HCT116 (cell line): Measurements from ENCODE around the gene PCID2. TPM values are rescaled to one million over a fixed set of nuclear protein-coding genes. Genes with fewer than 3 reads are reported as not detected.
"Not testable (repeated sequence)": the region's sequence is repeated elsewhere in the genome, so short reads cannot be mapped to it uniquely, and the experiment has no call there.

ENCODE experiments used
- ATAC-seq: fragments of 200-7000 bp; cut with Tn5 transposase; 2 replicates; pipeline ENCODE4 v1.9.1; 2020; ENCODE audit warnings: mild to moderate bottlenecking, moderate library complexity
- Bru-seq: library from RNA; stranded (reverse); fragments of 400-500 nt; gene quantifications from one replicate; lab custom pipeline; 2021; lab: Mats Ljungman, UMichigan
- BruChase-seq, 2 experiments: library from RNA; stranded (reverse); fragments of 400-500 nt; gene quantifications; one replicate each; lab custom pipeline; 2021; lab: Mats Ljungman, UMichigan
- BruUV-seq: library from RNA; stranded (reverse); fragments of 400-500 nt; replicated peaks from 2 replicates; lab custom pipeline; 2021; lab: Mats Ljungman, UMichigan
- CTCF ChIA-PET: fragments of 300-600 bp; sonication (Branson Sonifier 250); formaldehyde crosslinking; loops from one replicate; lab custom pipeline; 2021; ENCODE audit warnings: antibody characterized with exemption; lab: Charles Lee
- POLR2A ChIA-PET: fragments of 300-600, 350-600 bp; sonication (Branson Sonifier 250); formaldehyde crosslinking; loops from one replicate; lab custom pipeline; 2021; ENCODE audit warnings: antibody characterized with exemption; lab: Charles Lee
- RAD21 ChIA-PET, 2 experiments: fragments of 300-600 bp; sonication (Branson Sonifier 250); formaldehyde crosslinking; loops; one replicate each; lab custom pipeline; 2023; ENCODE audit warnings: low total read pairs in 2 of 2; ENCODE audit not compliant: uncharacterized antibody in 2 of 2, unreplicated experiment in 2 of 2, low non-redundant PET in 1 of 2; lab: Charles Lee
- DNase-seq: peaks from one replicate; pipeline ENCODE4 v3.0.0-alpha.2; 2010; ENCODE audit warnings: low read depth, low spot score
- H2AFZ ChIP-seq: fragments of 200-600 bp; shearing (Covaris generic), sonication (generic); 2 replicates; pipeline ENCODE4 v1.6.1; 2017; ENCODE audit warnings: low read depth, mixed run types, mixed read lengths, antibody characterized with exemption, low read length; ENCODE audit not compliant: poor library complexity, severe bottlenecking
- H3K27ac ChIP-seq: 2 replicates; pipeline ENCODE4 v1.5.1; 2012; ENCODE audit warnings: low read depth, low read length
- H3K27me3 ChIP-seq: fragments of 200-600 bp; sonication (generic); 2 replicates; pipeline ENCODE4 v1.6.1; 2016; ENCODE audit warnings: mixed run types, low read length, mixed read lengths; ENCODE audit not compliant: insufficient read depth
- H3K36me3 ChIP-seq, 2 experiments: fragments of 200-500 bp in 1 of 2; fragments of 200-600 bp in 1 of 2; sonication (Bioruptor generic) in 1 of 2; sonication (generic) in 1 of 2; 2 replicates each; pipeline versions ENCODE4 v1.5.1 to v1.6.1; 2014 to 2016; ENCODE audit warnings: low read length in 2 of 2, inconsistent platforms in 1 of 2, mixed read lengths in 1 of 2, mixed run types in 1 of 2; ENCODE audit not compliant: insufficient read depth in 2 of 2, control insufficient read depth in 1 of 2
- H3K4me1 ChIP-seq, 2 experiments: fragments of 200-600 bp in 1 of 2; sonication (generic) in 1 of 2; 2 replicates each; pipeline versions ENCODE4 v1.5.1 to v1.6.1; 2012 to 2017; ENCODE audit warnings: low read length in 2 of 2, inconsistent platforms in 1 of 2, mild to moderate bottlenecking in 1 of 2, mixed read lengths in 1 of 2, mixed run types in 1 of 2, moderate library complexity in 1 of 2; ENCODE audit not compliant: insufficient read depth in 2 of 2, control insufficient read depth in 1 of 2
- H3K4me2 ChIP-seq: fragments of 200-600 bp; sonication (generic); 2 replicates; pipeline ENCODE4 v1.6.1; 2017; ENCODE audit warnings: mixed run types, low read length, mixed read lengths
- H3K4me3 ChIP-seq, 2 experiments: fragments of 200-600 bp in 1 of 2; sonication (generic) in 1 of 2; replicated peaks in 1 of 2; 2 replicates each; pipeline ENCODE4 v1.5.1; 2011 to 2016; ENCODE audit warnings: low read length in 2 of 2, control low read depth in 1 of 2, low read depth in 1 of 2, mild to moderate bottlenecking in 1 of 2, mixed read lengths in 1 of 2, mixed run types in 1 of 2
- H3K79me2 ChIP-seq: fragments of 200-600 bp; sonication (generic); 2 replicates; pipeline ENCODE4 v1.6.1; 2017; ENCODE audit warnings: mild to moderate bottlenecking, mixed run types, low read length, moderate library complexity, mixed read lengths; ENCODE audit not compliant: insufficient read depth
- H3K9ac ChIP-seq: fragments of 200-600 bp; sonication (generic); 2 replicates; pipeline ENCODE4 v1.6.1; 2016; ENCODE audit warnings: low read length, mixed read lengths
- H3K9me2 ChIP-seq: fragments of 200-600 bp; sonication (generic), shearing (Covaris generic); 2 replicates; pipeline ENCODE4 v1.6.1; 2017; ENCODE audit warnings: mixed run types, mild to moderate bottlenecking, moderate library complexity; ENCODE audit not compliant: insufficient read depth
- H3K9me3 ChIP-seq, 2 experiments: fragments of 200-500 bp in 1 of 2; fragments of 200-600 bp in 1 of 2; sonication (Bioruptor generic) in 1 of 2; sonication (generic) in 1 of 2; 2 replicates each; pipeline ENCODE4 v1.6.1; 2014 to 2017; ENCODE audit warnings: low read length in 2 of 2, mixed read lengths in 2 of 2, inconsistent platforms in 1 of 2, low read depth in 1 of 2, mild to moderate bottlenecking in 1 of 2, mixed run types in 1 of 2, moderate library complexity in 1 of 2; ENCODE audit not compliant: control insufficient read depth in 1 of 2, insufficient read depth in 1 of 2
- H4K20me1 ChIP-seq: fragments of 200-600 bp; sonication (generic), shearing (Covaris generic); 2 replicates; pipeline ENCODE4 v1.6.1; 2017; ENCODE audit warnings: mixed run types, mild to moderate bottlenecking, moderate library complexity; ENCODE audit not compliant: insufficient read depth
- CTCF ChIP-seq, 3 experiments: fragments of 200-600 bp in 1 of 3; sonication (generic) in 1 of 3; IDR thresholded peaks in 2 of 3; conservative IDR thresholded peaks in 1 of 3; 2 replicates each; pipeline ENCODE4 v1.5.1; 2012 to 2017; ENCODE audit warnings: low read depth in 2 of 3, low read length in 2 of 3, antibody characterized with exemption in 1 of 3, borderline replicate concordance in 1 of 3, control low read depth in 1 of 3, mild to moderate bottlenecking in 1 of 3, mixed read lengths in 1 of 3, mixed run types in 1 of 3, moderate library complexity in 1 of 3; ENCODE audit not compliant: insufficient read depth in 1 of 3
- ELF1 ChIP-seq: IDR thresholded peaks from 2 replicates; pipeline ENCODE4 v1.6.1; 2012; ENCODE audit warnings: low read depth, borderline replicate concordance
- EZH2 ChIP-seq: fragments of 200-600 bp; sonication (generic); IDR thresholded peaks from 2 replicates; pipeline ENCODE4 v1.6.1; 2017; ENCODE audit warnings: antibody characterized with exemption, mixed run types
- POLR2A ChIP-seq: IDR thresholded peaks from 2 replicates; pipeline ENCODE4 v1.7.0; 2011; ENCODE audit warnings: borderline replicate concordance; ENCODE audit not compliant: insufficient read depth, insufficient read length; ENCODE audit errors: extremely low read depth
- POLR2AphosphoS5 ChIP-seq: IDR thresholded peaks from 2 replicates; pipeline ENCODE4 v1.6.1; 2011; ENCODE audit warnings: mild to moderate bottlenecking, low read depth, low read length, moderate library complexity
- TCF7L2 ChIP-seq: IDR thresholded peaks from 2 replicates; pipeline ENCODE4 v1.7.0; 2011; ENCODE audit warnings: borderline replicate concordance, inconsistent platforms; ENCODE audit not compliant: insufficient read depth, insufficient read length; ENCODE audit errors: extremely low read depth
- YY1 ChIP-seq: IDR thresholded peaks from 2 replicates; pipeline ENCODE4 v1.6.1; 2011; ENCODE audit warnings: low read length, low read depth, moderate library complexity, mild to moderate bottlenecking; ENCODE audit not compliant: insufficient replicate concordance; ENCODE audit errors: extremely low read depth
- ZBTB33 ChIP-seq: IDR thresholded peaks from 2 replicates; pipeline ENCODE4 v1.6.1; 2011; ENCODE audit warnings: mild to moderate bottlenecking, low read length, moderate library complexity; ENCODE audit not compliant: insufficient replicate concordance; ENCODE audit errors: extremely low read depth
- ZFX ChIP-seq: fragments of 450-650 bp; IDR thresholded peaks from 2 replicates; pipeline ENCODE4 v1.6.1; 2017
- intact Hi-C: fragments of 100-400 bp; cut with micrococcal nuclease; formaldehyde crosslinking; loops from 2 replicates; pipeline ENCODE4 v1.10.0; 2022
- long read RNA-seq: library from polyadenylated mRNA; unstranded; transcript quantifications from one replicate; pipeline ENCODE4 v2.0.0, GENCODE V29; 2021; ENCODE audit not compliant: unreplicated experiment
- polyA plus RNA-seq: library from polyadenylated mRNA; unstranded; fragments of >200 nt; gene quantifications from 2 replicates; pipeline ENCODE4 v1.2.1, GENCODE V29; 2012; ENCODE audit warnings: missing spikeins
- total RNA-seq: library from RNA; stranded (reverse); gene quantifications from one replicate; pipeline ENCODE4 v1.2.1, GENCODE V29; 2021; ENCODE audit not compliant: unreplicated experiment

The PCID2 gene
- 73.3 TPM for total RNA-seq
- 51.0 and 56.6 TPM in 2 replicates for polyA plus RNA-seq
- percentile 93 among the genes with signal in this experiment for Bru-seq, nascent RNA
- BruChase-seq, experiment 1, labeled RNA remaining after a 6-hour chase = percentile 94 among the genes with signal in this experiment
- percentile 96 among the genes with signal in this experiment for BruChase-seq, experiment 2, labeled RNA remaining after a 2-hour chase
- long read RNA-seq, transcript PCID2-205 (15 exons, 1,654 nt) = minor isoform, 21 of 147 reads
- long read RNA-seq, transcript PCID2-202 (14 exons, 1,898 nt) = major isoform, 61 of 147 reads
- long read RNA-seq, transcript PCID2-206 (15 exons, 1,671 nt) = minor isoform, 25 of 147 reads
- long read RNA-seq, partial matches to known transcripts = 9 of 147 reads
- long read RNA-seq, other reads (novel, unspliced or antisense) = 28 of 147 reads

- H3K4me1 ChIP-seq = peaks cover 14 to 23% of the 10 kb centered on the region in 2 experiments
- ChIA-PET POLR2A (interaction anchor here (0.7 to 1.4 kb wide), 2 partner anchors 21 to 281 kb away, joined by 3 to 7 read pairs; partner anchors contain the start of gene DCUN1D2), CTCF (interaction anchor here (2.5 kb wide), 1 partner anchor 243 kb away, joined by 9 read pairs; no protein-coding TSS in a partner anchor)
- no TSS peak for BruUV-seq
- H3K27ac ChIP-seq = peak within 1 kb of the TSS; percentile 98
- no peaks in the 10 kb centered on the region for H3K9me2 ChIP-seq
- ATAC-seq = peak; percentile 72
- intact Hi-C loops = loop anchor here (1.0 kb wide), 1 partner anchor 241 kb away; no protein-coding TSS in a partner anchor
- H2AFZ ChIP-seq = no peak within 1 kb of the TSS
- TF ChIP-seq ZBTB33 (peak; percentile 17), CTCF (IDR thresholded peaks at IDR 0.05 in 2 of 3, conservative IDR thresholded peaks at IDR 0.05 in 1 of 3; ENCODE audit: borderline replicate concordance in 1 of 3, insufficient read depth in 1 of 3, low read depth in 2 of 3, low read length in 2 of 3) (no peak), POLR2AphosphoS5 (peak; percentile 90), ZFX (peak; percentile 98), POLR2A (peak; percentile 70), EZH2 (no peak), ELF1 (no peak), YY1 (peak; percentile 90), TCF7L2 (peak; percentile 37)
- TF ChIP-seq, all 23 proteins: peak for 6
- H4K20me1 ChIP-seq = no peaks in the 10 kb centered on the region
- peak within 1 kb of the TSS; percentile 96 for H3K9ac ChIP-seq
- peak within 1 kb of the TSS; percentile 56 to 74 for H3K4me3 ChIP-seq
- H3K79me2 ChIP-seq = peaks cover 87% of the 10 kb centered on the region
- no peaks in the 10 kb centered on the region for H3K9me3 ChIP-seq
- peaks cover 0 to 27% of the 10 kb centered on the region in 2 experiments; a peak in 3 of 4 replicates for H3K36me3 ChIP-seq
- peak; percentile 82 for DNase-seq
- H3K27me3 ChIP-seq = no peaks in the 10 kb centered on the region
- RAD21 ChIA-PET = no interaction called here
- H3K4me2 ChIP-seq = peak within 1 kb of the TSS; percentile 86
Measured at GRCh38 chr13:113208421-113209335, at the start of gene PCID2. TSS of gene PCID2 (minus strand) at chr13:113208669. CDS start at chr13:113208634, 35 bp downstream.

GRCh38 chr13:113257908-113258307, 49.4 kb upstream of the PCID2 start:
- RAD21 ChIA-PET, H3K9me3 ChIP-seq, H3K4me2 ChIP-seq, DNase-seq, H4K20me1 ChIP-seq, H3K27ac ChIP-seq, H3K9ac ChIP-seq, BruUV-seq, H3K9me2 ChIP-seq, ATAC-seq, intact Hi-C loops, H3K79me2 ChIP-seq, H3K27me3 ChIP-seq, POLR2A ChIA-PET, H2AFZ ChIP-seq, H3K4me1 ChIP-seq, H3K4me3 ChIP-seq: not testable (repeated sequence)
- peaks cover 33 to 44% of the 10 kb centered on the region in 2 experiments for H3K36me3 ChIP-seq
- CTCF ChIA-PET = interaction anchor here (0.8 kb wide), 1 partner anchor 12 kb away, joined by 3 read pairs; no protein-coding TSS in a partner anchor
